ENCODE measurements around the gene TMEM101. TPM values are rescaled to one million over a fixed set of nuclear protein-coding genes. Genes with fewer than 3 reads are reported as not detected.

Gene TMEM101
- total RNA-seq, 2 experiments from 2014 or later, result 17.6 to 22.7 TPM

GRCh38 chr17:44006598-44007345 is 8.0 kb downstream of the TMEM101 start:
- Mint-ChIP-seq H3K4me1 (peaks cover 20% of the 10 kb centered on the region), H3K4me3 (peak overlapping the region; percentile 78), H3K36me3 (ENCODE audit: low read depth) (peaks cover 21% of the 10 kb centered on the region), H3K9me3 (ENCODE audit: low read depth) (no peaks in the 10 kb centered on the region), H3K27me3 (peaks cover 17% of the 10 kb centered on the region), H3K27ac (peak overlapping the region; percentile 86)
- peak; percentile 84 for ATAC-seq
- POLR2A ChIA-PET, result interaction anchor here (0.6 to 1.0 kb wide), 2 partner anchors 8 to 177 kb away, joined by 3 to 4 read pairs; partner anchors contain the start of gene TMEM101
- peak; percentile 99 for DNase-seq
- CTCF ChIA-PET, result interaction anchor here (0.6 to 1.7 kb wide), 7 partner anchors 11 to 570 kb away, joined by 3 to 7 read pairs (median 3); no protein-coding TSS in a partner anchor
- intact Hi-C loops (cut with DNase I, micrococcal nuclease), result loop anchor here in 1 of 2 experiments (1.0 to 2.0 kb wide), 6 partner anchors 60 to 338 kb away; partner anchors contain the start of genes GRN, HDAC5, LSM12 and MPP2

- Mint-ChIP-seq H3K9me3 (ENCODE audit: low read depth) (no peaks in the 10 kb centered on the region), H3K36me3 (ENCODE audit: low read depth) (peaks cover 17% of the 10 kb centered on the region), H3K4me1 (peaks cover 20% of the 10 kb centered on the region), H3K27ac (peak overlapping the region; percentile 86), H3K27me3 (peaks cover 17% of the 10 kb centered on the region), H3K4me3 (peak overlapping the region; percentile 78)
- POLR2A ChIA-PET, result interaction anchor here (0.6 to 1.0 kb wide), 2 partner anchors 9 to 178 kb away, joined by 3 to 4 read pairs; partner anchors contain the start of gene TMEM101
- intact Hi-C loops (cut with DNase I, micrococcal nuclease), result loop anchor here in 1 of 2 experiments (1.0 to 2.0 kb wide), 4 partner anchors 60 to 339 kb away; partner anchors contain the start of genes GRN, LSM12 and MPP2
- DNase-seq (no peak), ATAC-seq (peak; percentile 5)
- CTCF ChIA-PET, result interaction anchor here (0.6 to 1.3 kb wide), 3 partner anchors 10 to 440 kb away, joined by 3 to 5 read pairs (median 3); no protein-coding TSS in a partner anchor
These were observed 8.5 kb downstream of the TMEM101 start for GRCh38 chr17:44006272-44006597.

GRCh38 chr17:44005527-44006271 is 9.1 kb downstream of the TMEM101 start:
- ChIA-PET CTCF (interaction anchor here (0.9 kb wide), 1 partner anchor 10 kb away, joined by 3 read pairs; no protein-coding TSS in a partner anchor), POLR2A (interaction anchor here (1.0 kb wide), 1 partner anchor 9 kb away, joined by 4 read pairs; the partner anchor contains the start of gene TMEM101)
- no peaks in the 10 kb centered on the region for H3K9me3 Mint-ChIP-seq (ENCODE audit: low read depth)
- peak; percentile 6 for ATAC-seq
- peaks cover 17% of the 10 kb centered on the region for H3K36me3 Mint-ChIP-seq (ENCODE audit: low read depth)
- peaks cover 20% of the 10 kb centered on the region for H3K4me1 Mint-ChIP-seq
- intact Hi-C loops (cut with DNase I, micrococcal nuclease), result loop anchor here in 1 of 2 experiments (1.0 to 2.0 kb wide), 4 partner anchors 61 to 339 kb away; partner anchors contain the start of genes GRN, LSM12 and MPP2
- DNase-seq, result peak; percentile 62
- H3K27me3 Mint-ChIP-seq, result peaks cover 19% of the 10 kb centered on the region
- peak overlapping the region; percentile 78 for H3K4me3 Mint-ChIP-seq
- H3K27ac Mint-ChIP-seq, result peak overlapping the region; percentile 86

- Mint-ChIP-seq H3K36me3 (ENCODE audit: low read depth) (peaks cover 12% of the 10 kb centered on the region), H3K9me3 (ENCODE audit: low read depth) (no peaks in the 10 kb centered on the region), H3K27ac (no peak overlapping the region), H3K4me1 (peaks cover 20% of the 10 kb centered on the region), H3K27me3 (peaks cover 19% of the 10 kb centered on the region), H3K4me3 (no peak overlapping the region)
- ChIA-PET CTCF (interaction anchor here (0.6 to 3.0 kb wide), 4 partner anchors 11 to 78 kb away, joined by 3 to 13 read pairs (median 6); no protein-coding TSS in a partner anchor), POLR2A (no interaction called here)
- no peak for ATAC-seq
- peak; percentile 43 for DNase-seq
- intact Hi-C loops (cut with DNase I, micrococcal nuclease), result no loop called here
These were observed 9.8 kb downstream of the TMEM101 start for GRCh38 chr17:44004761-44005526.

GRCh38 chr17:44004077-44004760 is 10.5 kb downstream of the TMEM101 start, which contains the start of gene NAGS:
TSS of gene NAGS (plus strand) at chr17:44004622. CDS start at chr17:44004664, 42 bp downstream.
- peak; percentile 34 for DNase-seq
- CTCF ChIA-PET, result interaction anchor here (0.6 to 3.0 kb wide), 6 partner anchors 11 to 77 kb away, joined by 3 to 13 read pairs (median 3); no protein-coding TSS in a partner anchor
- Mint-ChIP-seq H3K4me1 (peaks cover 20% of the 10 kb centered on the region), H3K4me3 (no peak within 1 kb of the TSS), H3K27me3 (peaks cover 21% of the 10 kb centered on the region), H3K27ac (no peak within 1 kb of the TSS), H3K36me3 (ENCODE audit: low read depth) (peaks cover 7% of the 10 kb centered on the region), H3K9me3 (ENCODE audit: low read depth) (no peaks in the 10 kb centered on the region)
- no peak for ATAC-seq
- POLR2A ChIA-PET, result no interaction called here
- intact Hi-C loops (cut with DNase I, micrococcal nuclease), result no loop called here

- DNase-seq, result no peak
- Mint-ChIP-seq H3K4me1 (peaks cover 11% of the 10 kb centered on the region), H3K27ac (no peak overlapping the region), H3K36me3 (ENCODE audit: low read depth) (no peaks in the 10 kb centered on the region), H3K4me3 (no peak overlapping the region), H3K27me3 (peaks cover 21% of the 10 kb centered on the region), H3K9me3 (ENCODE audit: low read depth) (no peaks in the 10 kb centered on the region)
- ChIA-PET CTCF (interaction anchor here (0.8 to 3.0 kb wide), 4 partner anchors 9 to 124 kb away, joined by 3 to 13 read pairs (median 6); no protein-coding TSS in a partner anchor), POLR2A (no interaction called here)
- no peak for ATAC-seq
- intact Hi-C loops (cut with DNase I, micrococcal nuclease), result no loop called here
These were observed 12.5 kb downstream of the TMEM101 start for GRCh38 chr17:44002141-44002848.

- ATAC-seq, result no peak
- H3K27me3 Mint-ChIP-seq, result peaks cover 21% of the 10 kb centered on the region
- H3K36me3 Mint-ChIP-seq (ENCODE audit: low read depth), result no peaks in the 10 kb centered on the region
- intact Hi-C loops (cut with DNase I, micrococcal nuclease), result no loop called here
- no peaks in the 10 kb centered on the region for H3K9me3 Mint-ChIP-seq (ENCODE audit: low read depth)
- ChIA-PET POLR2A (no interaction called here), CTCF (interaction anchor here (2.0 kb wide), 1 partner anchor 58 kb away, joined by 8 read pairs; no protein-coding TSS in a partner anchor)
- peaks cover 7% of the 10 kb centered on the region for H3K4me1 Mint-ChIP-seq
- no peak for DNase-seq
- H3K4me3 Mint-ChIP-seq, result no peak overlapping the region
- H3K27ac Mint-ChIP-seq, result peak overlapping the region; percentile 65
These were observed 13.3 kb downstream of the TMEM101 start for GRCh38 chr17:44001461-44001920.

GRCh38 chr17:44000871-44001460 is 13.8 kb downstream of the TMEM101 start:
- H3K27me3 Mint-ChIP-seq, result peaks cover 18% of the 10 kb centered on the region
- DNase-seq (no peak), ATAC-seq (no peak)
- peak overlapping the region; percentile 25 for H3K27ac Mint-ChIP-seq
- no peak overlapping the region for H3K4me3 Mint-ChIP-seq
- H3K4me1 Mint-ChIP-seq, result peaks cover 2% of the 10 kb centered on the region
- no peaks in the 10 kb centered on the region for H3K9me3 Mint-ChIP-seq (ENCODE audit: low read depth)
- ChIA-PET CTCF (interaction anchor here (2.0 kb wide), 1 partner anchor 57 kb away, joined by 8 read pairs; no protein-coding TSS in a partner anchor), POLR2A (no interaction called here)
- no peaks in the 10 kb centered on the region for H3K36me3 Mint-ChIP-seq (ENCODE audit: low read depth)
- intact Hi-C loops (cut with DNase I, micrococcal nuclease), result no loop called here

GRCh38 chr17:44000141-44000860 is 14.5 kb downstream of the TMEM101 start:
- no peaks in the 10 kb centered on the region for H3K36me3 Mint-ChIP-seq (ENCODE audit: low read depth)
- H3K9me3 Mint-ChIP-seq (ENCODE audit: low read depth), result no peaks in the 10 kb centered on the region
- CTCF ChIA-PET, result interaction anchor here (2.0 to 2.1 kb wide), 2 partner anchors 57 to 122 kb away, joined by 6 to 8 read pairs; no protein-coding TSS in a partner anchor
- no peak overlapping the region for H3K4me3 Mint-ChIP-seq
- intact Hi-C loops (cut with DNase I, micrococcal nuclease), result no loop called here
- no peaks in the 10 kb centered on the region for H3K4me1 Mint-ChIP-seq
- POLR2A ChIA-PET, result no interaction called here
- ATAC-seq (no peak), DNase-seq (no peak)
- H3K27ac Mint-ChIP-seq, result no peak overlapping the region
- peaks cover 17% of the 10 kb centered on the region for H3K27me3 Mint-ChIP-seq
